Stimulated activated CD8-positive, alpha-beta memory T cell treated with anti-CD3 and anti-CD28 coated beads, Interleukin-7, amount 100 ng/mL, for 4 hours (primary cell): ENCODE results near the gene HS6ST3.

Experiments
- DNase-seq, 2 donors: peaks; one replicate each; pipeline ENCODE4 v3.0.0-alpha.2; 2020; ENCODE audit warnings: low read depth in 2 of 2

The HS6ST3 gene

GRCh38 chr13:96199315-96199714 lies 109.4 kb downstream of the HS6ST3 start:
- no peak for DNase-seq

- no peak for DNase-seq
These were observed 110.9 kb downstream of the HS6ST3 start for GRCh38 chr13:96200810-96201209.

- no peak for DNase-seq
These were observed 112.4 kb downstream of the HS6ST3 start for GRCh38 chr13:96202315-96202714.

- no peak for DNase-seq
These were observed 113.6 kb downstream of the HS6ST3 start for GRCh38 chr13:96203471-96203870.

- no peak for DNase-seq
These were observed 125.0 kb downstream of the HS6ST3 start for GRCh38 chr13:96214824-96215445.

GRCh38 chr13:96216543-96216942 lies 126.6 kb downstream of the HS6ST3 start:
- DNase-seq, result no peak

- DNase-seq, result no peak
These were observed 128.6 kb downstream of the HS6ST3 start for GRCh38 chr13:96218475-96218874.

GRCh38 chr13:96221471-96221870 lies 131.6 kb downstream of the HS6ST3 start:
- DNase-seq, result no peak

GRCh38 chr13:96223231-96223630 lies 133.3 kb downstream of the HS6ST3 start:
- no peak for DNase-seq

GRCh38 chr13:96229356-96229755 lies 139.4 kb downstream of the HS6ST3 start:
- DNase-seq, result no peak

GRCh38 chr13:96238241-96238640 lies 148.3 kb downstream of the HS6ST3 start:
- DNase-seq, result no peak

GRCh38 chr13:96238861-96239260 lies 149.0 kb downstream of the HS6ST3 start:
- DNase-seq, result no peak

- DNase-seq, result no peak
These were observed 153.5 kb downstream of the HS6ST3 start for GRCh38 chr13:96243376-96243775.

GRCh38 chr13:96248103-96248502 lies 158.2 kb downstream of the HS6ST3 start:
- DNase-seq, result no peak

GRCh38 chr13:96248996-96249395 lies 159.1 kb downstream of the HS6ST3 start:
- no peak for DNase-seq

GRCh38 chr13:96252903-96253302 lies 163.0 kb downstream of the HS6ST3 start:
- no peak for DNase-seq

GRCh38 chr13:96273196-96273595 lies 183.3 kb downstream of the HS6ST3 start:
- DNase-seq, result no peak

- no peak for DNase-seq
These were observed 184.1 kb downstream of the HS6ST3 start for GRCh38 chr13:96274046-96274445.

- DNase-seq, result no peak
These were observed 190.0 kb downstream of the HS6ST3 start for GRCh38 chr13:96279904-96280303.

- no peak for DNase-seq
These were observed 195.1 kb downstream of the HS6ST3 start for GRCh38 chr13:96284971-96285370.

GRCh38 chr13:96285729-96286128 lies 195.8 kb downstream of the HS6ST3 start:
- no peak for DNase-seq

GRCh38 chr13:96294930-96295881 lies 205.3 kb downstream of the HS6ST3 start:
- no peak for DNase-seq

- DNase-seq, result no peak
These were observed 207.5 kb downstream of the HS6ST3 start for GRCh38 chr13:96297360-96297759.
